KMS-11 (cell line): ENCODE data around the gene PACSIN1.
A peak's percentile ranks its signal among the peaks of the same experiment; 100 is the strongest.

ENCODE experiments used
- H2AFZ ChIP-seq: fragments of 200-600 bp; sonication (generic); 2 replicates; pipeline ENCODE4 v1.6.1; 2016; ENCODE audit warnings: antibody characterized with exemption, mixed run types, low read depth
- H3K27ac ChIP-seq: fragments of 200-600 bp; sonication (generic); 2 replicates; pipeline ENCODE4 v1.6.1; 2016; ENCODE audit warnings: mild to moderate bottlenecking, mixed run types
- H3K27me3 ChIP-seq: fragments of 200-600 bp; sonication (generic); 2 replicates; pipeline ENCODE4 v1.6.1; 2017; ENCODE audit warnings: mild to moderate bottlenecking, low read depth, mixed run types, moderate library complexity; ENCODE audit not compliant: insufficient read depth
- H3K36me3 ChIP-seq: fragments of 200-600 bp; sonication (generic); 2 replicates; pipeline ENCODE4 v1.6.1; 2017; ENCODE audit warnings: mild to moderate bottlenecking, mixed run types; ENCODE audit not compliant: insufficient read depth
- H3K4me1 ChIP-seq: fragments of 200-600 bp; sonication (generic); 2 replicates; pipeline ENCODE4 v1.6.1; 2016; ENCODE audit warnings: mild to moderate bottlenecking, low read depth, mixed run types; ENCODE audit not compliant: poor library complexity, severe bottlenecking
- H3K4me2 ChIP-seq: fragments of 200-600 bp; sonication (generic); 2 replicates; pipeline ENCODE4 v1.7.0; 2016; ENCODE audit warnings: mild to moderate bottlenecking, mixed run types
- H3K4me3 ChIP-seq: fragments of 200-600 bp; sonication (generic); IDR thresholded peaks from 2 replicates; pipeline ENCODE4 v1.6.1; 2017; ENCODE audit warnings: low read depth, low read length, mixed read lengths; ENCODE audit not compliant: insufficient read depth
- H3K79me2 ChIP-seq: fragments of 200-600 bp; sonication (generic); 2 replicates; pipeline ENCODE4 v1.6.1; 2016; ENCODE audit warnings: low read depth, mixed run types; ENCODE audit not compliant: insufficient read depth
- H3K9ac ChIP-seq: fragments of 200-600 bp; sonication (generic); 2 replicates; pipeline ENCODE4 v1.6.1; 2016; ENCODE audit warnings: mild to moderate bottlenecking, mixed run types
- H4K20me1 ChIP-seq: fragments of 200-600 bp; sonication (generic); 2 replicates; pipeline ENCODE4 v1.6.1; 2016; ENCODE audit warnings: mild to moderate bottlenecking, mixed run types; ENCODE audit not compliant: insufficient read depth
- TF ChIP-seq, protein P1 (sequence below): fragments of 200-600 bp; sonication (generic); conservative IDR thresholded peaks from 2 replicates; pipeline ENCODE4 v1.6.1; 2017; ENCODE audit warnings: low read depth, mild to moderate bottlenecking, antibody characterized with exemption, low read length, moderate library complexity, mixed read lengths

PACSIN1 gene, protein sequence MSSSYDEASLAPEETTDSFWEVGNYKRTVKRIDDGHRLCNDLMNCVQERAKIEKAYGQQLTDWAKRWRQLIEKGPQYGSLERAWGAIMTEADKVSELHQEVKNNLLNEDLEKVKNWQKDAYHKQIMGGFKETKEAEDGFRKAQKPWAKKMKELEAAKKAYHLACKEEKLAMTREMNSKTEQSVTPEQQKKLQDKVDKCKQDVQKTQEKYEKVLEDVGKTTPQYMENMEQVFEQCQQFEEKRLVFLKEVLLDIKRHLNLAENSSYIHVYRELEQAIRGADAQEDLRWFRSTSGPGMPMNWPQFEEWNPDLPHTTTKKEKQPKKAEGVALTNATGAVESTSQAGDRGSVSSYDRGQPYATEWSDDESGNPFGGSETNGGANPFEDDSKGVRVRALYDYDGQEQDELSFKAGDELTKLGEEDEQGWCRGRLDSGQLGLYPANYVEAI

DNA sequence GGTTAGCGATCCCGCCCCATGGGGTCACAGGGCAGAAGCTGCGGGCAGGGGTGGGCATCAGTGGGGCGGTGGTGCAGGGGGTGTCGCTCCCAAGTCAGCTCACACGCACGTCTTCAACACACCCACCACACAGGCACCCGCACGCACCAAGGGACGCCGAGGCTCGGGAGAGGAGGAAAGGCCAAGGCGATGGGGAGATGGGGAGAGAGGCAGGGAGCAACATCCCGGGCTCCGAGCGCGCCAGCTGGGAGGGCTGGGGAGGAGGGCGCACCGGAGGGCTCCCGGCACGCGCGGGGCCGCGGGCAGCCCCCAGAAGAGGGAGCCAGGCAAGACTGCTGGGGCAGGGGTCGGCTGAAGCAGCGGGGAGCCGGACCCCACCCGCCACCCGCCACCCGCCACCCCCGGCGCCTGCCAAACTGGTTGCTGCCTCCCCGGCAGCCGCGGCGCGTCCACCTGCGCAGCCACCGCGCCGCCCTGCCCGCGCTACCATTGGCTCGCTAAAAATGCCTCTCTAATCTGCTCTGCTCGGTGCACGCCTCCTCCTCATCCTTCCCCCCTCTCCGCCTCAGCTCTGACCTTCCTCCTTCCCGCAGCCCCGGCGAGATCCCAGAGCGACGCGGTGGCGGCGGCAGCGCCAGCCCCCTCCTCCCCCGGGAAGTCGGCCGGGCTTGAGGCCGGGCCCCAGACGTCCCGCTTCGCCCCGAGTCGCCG is at the start of gene PACSIN1:
PACSIN1 (plus strand) TSS at position 546 of the 711 bp plus-strand sequence. CDS start 60,230 bp downstream, outside the sequence.
- Histone ChIP-seq H3K36me3 (no peaks in the 10 kb centered on the region), H3K9ac (no peak within 1 kb of the TSS), H3K4me1 (no peaks in the 10 kb centered on the region), H3K27ac (no peak within 1 kb of the TSS), H3K4me2 (no peak within 1 kb of the TSS), H4K20me1 (no peaks in the 10 kb centered on the region), H3K4me3 (no peak within 1 kb of the TSS), H3K79me2 (no peaks in the 10 kb centered on the region), H3K27me3 (no peaks in the 10 kb centered on the region), H2AFZ (peak within 1 kb of the TSS; percentile 26; the same call in 1 of the 2 replicates)
- TF ChIP-seq, protein P1, sequence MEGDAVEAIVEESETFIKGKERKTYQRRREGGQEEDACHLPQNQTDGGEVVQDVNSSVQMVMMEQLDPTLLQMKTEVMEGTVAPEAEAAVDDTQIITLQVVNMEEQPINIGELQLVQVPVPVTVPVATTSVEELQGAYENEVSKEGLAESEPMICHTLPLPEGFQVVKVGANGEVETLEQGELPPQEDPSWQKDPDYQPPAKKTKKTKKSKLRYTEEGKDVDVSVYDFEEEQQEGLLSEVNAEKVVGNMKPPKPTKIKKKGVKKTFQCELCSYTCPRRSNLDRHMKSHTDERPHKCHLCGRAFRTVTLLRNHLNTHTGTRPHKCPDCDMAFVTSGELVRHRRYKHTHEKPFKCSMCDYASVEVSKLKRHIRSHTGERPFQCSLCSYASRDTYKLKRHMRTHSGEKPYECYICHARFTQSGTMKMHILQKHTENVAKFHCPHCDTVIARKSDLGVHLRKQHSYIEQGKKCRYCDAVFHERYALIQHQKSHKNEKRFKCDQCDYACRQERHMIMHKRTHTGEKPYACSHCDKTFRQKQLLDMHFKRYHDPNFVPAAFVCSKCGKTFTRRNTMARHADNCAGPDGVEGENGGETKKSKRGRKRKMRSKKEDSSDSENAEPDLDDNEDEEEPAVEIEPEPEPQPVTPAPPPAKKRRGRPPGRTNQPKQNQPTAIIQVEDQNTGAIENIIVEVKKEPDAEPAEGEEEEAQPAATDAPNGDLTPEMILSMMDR, result no peak

DNA sequence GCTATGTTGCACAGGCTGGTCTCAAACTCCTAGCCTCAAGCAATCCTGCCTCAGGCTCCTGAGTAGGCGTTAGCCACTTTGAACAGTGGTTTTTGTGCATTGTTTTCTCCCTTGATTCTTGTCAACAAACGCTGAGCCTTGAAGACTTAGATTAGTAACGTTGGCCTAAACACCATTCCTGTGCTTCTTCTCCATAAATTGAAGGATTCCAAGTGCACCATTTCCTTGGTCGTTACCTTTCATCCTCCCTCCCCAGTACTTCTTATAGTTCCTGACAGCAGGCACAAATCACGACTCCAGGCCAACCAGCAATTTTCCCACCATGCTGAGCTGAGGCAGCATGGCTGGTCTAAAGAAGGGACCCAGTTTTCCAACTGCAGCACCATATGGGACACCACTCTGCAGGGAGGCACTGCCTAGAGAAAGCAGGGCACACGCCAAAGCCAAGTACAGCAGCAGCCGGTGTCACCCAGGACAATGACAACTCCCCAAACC is 49.0 kb upstream of the PACSIN1 start:
- Histone ChIP-seq H3K27me3 (no peaks in the 10 kb centered on the region), H3K4me2 (no peak overlapping the region), H3K4me1 (peaks cover 10% of the 10 kb centered on the region), H3K36me3 (peaks cover 28% of the 10 kb centered on the region; the same call in 1 of the 2 replicates), H4K20me1 (no peaks in the 10 kb centered on the region; the same call in 1 of the 2 replicates), H2AFZ (no peak overlapping the region), H3K4me3 (no peak overlapping the region), H3K27ac (no peak overlapping the region), H3K9ac (no peak overlapping the region), H3K79me2 (peaks cover 18% of the 10 kb centered on the region; the same call in 1 of the 2 replicates)
- TF ChIP-seq, protein P1, result no peak

DNA sequence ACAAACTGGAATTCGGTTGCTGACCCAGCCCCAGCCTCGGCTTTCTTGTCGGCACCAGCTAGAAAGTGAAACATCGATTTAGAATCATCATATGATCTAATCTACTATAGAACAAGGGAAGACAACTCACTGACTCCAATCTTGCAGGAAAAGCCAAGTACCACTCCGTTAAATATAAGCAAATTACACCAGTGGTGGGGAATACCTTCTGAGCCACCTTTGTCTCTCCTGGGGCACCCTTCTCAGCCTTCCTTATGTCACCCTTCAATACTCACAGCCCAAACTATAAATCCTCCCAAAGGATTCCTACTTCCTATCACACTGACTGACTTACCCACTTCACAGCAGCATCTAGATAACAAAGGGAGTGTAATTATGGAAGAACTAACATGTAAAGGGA is 47.5 kb upstream of the PACSIN1 start:
- Histone ChIP-seq H3K27ac (no peak overlapping the region), H3K4me1 (peaks cover 24% of the 10 kb centered on the region), H4K20me1 (no peaks in the 10 kb centered on the region; the same call in 1 of the 2 replicates), H3K79me2 (peaks cover 32% of the 10 kb centered on the region), H2AFZ (no peak overlapping the region), H3K9ac (no peak overlapping the region), H3K36me3 (peaks cover 39% of the 10 kb centered on the region; the same call in 1 of the 2 replicates), H3K4me2 (no peak overlapping the region), H3K4me3 (no peak overlapping the region), H3K27me3 (no peaks in the 10 kb centered on the region)
- TF ChIP-seq, protein P1, result no peak

DNA sequence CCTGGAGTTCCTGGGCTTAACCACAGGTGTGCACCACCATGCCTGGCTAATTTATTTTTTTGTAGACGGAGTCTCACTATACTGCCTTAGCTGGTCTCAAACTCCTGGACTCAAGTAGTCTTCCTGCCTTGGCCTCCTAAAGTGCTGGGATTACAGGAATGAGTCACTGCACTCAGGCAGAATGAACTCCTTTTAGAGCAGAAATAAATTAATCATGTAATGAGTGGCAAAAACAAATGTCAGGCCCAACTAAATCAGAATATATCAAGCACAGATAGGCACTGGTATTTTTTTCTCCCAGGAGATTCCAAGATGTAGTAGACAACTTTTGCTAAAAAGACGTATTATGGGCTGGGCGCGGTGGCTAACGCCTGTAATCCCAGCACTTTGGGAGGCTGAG is 42.6 kb upstream of the PACSIN1 start:
- no peak overlapping the region for H3K4me3 ChIP-seq

More for the DNA sequence above, 42.6 kb upstream of the PACSIN1 start:
- peak overlapping the region; percentile 89; the same call in 1 of the 2 replicates for H3K4me2 ChIP-seq
- H4K20me1 ChIP-seq, result no peaks in the 10 kb centered on the region
- no peaks in the 10 kb centered on the region for H3K27me3 ChIP-seq
- H3K9ac ChIP-seq, result no peak overlapping the region; the same call in 1 of the 2 replicates
- peak overlapping the region; percentile 30; the same call in 1 of the 2 replicates for H3K27ac ChIP-seq
- TF ChIP-seq, protein P1, result no peak
- peaks cover 57% of the 10 kb centered on the region for H3K79me2 ChIP-seq
- peaks cover 34% of the 10 kb centered on the region; the same call in 1 of the 2 replicates for H3K36me3 ChIP-seq
- H3K4me1 ChIP-seq, result peaks cover 38% of the 10 kb centered on the region
- no peak overlapping the region for H2AFZ ChIP-seq
